Cardiac muscle cell (in vitro differentiated cells and primary cell): Measurements from ENCODE around the gene SDC3. TPM values are rescaled to one million over a fixed set of nuclear protein-coding genes. Genes with fewer than 3 reads are reported as not detected.

Experiments used
- DNase-seq, 2 donors: peaks; one replicate each; pipeline versions ENCODE4 v3.0.0 to v3.0.0-alpha.2; 2010 to 2017; ENCODE audit warnings: low read depth in 1 of 2, low spot score in 1 of 2
- H3K27ac ChIP-seq: fragments of 200-600 bp; sonication (generic); 2 replicates; pipeline ENCODE4 v1.5.1; 2016
- H3K27me3 ChIP-seq: fragments of 200-600 bp; sonication (generic); 2 replicates; pipeline ENCODE4 v1.6.0; 2016; ENCODE audit warnings: control low read depth
- H3K36me3 ChIP-seq: fragments of 200-600 bp; sonication (generic); 2 replicates; pipeline ENCODE4 v1.5.1; 2016; ENCODE audit warnings: control low read depth
- H3K4me1 ChIP-seq: fragments of 200-600 bp; sonication (generic); 2 replicates; pipeline ENCODE4 v1.8.1; 2017; ENCODE audit warnings: low read depth, mild to moderate bottlenecking, mixed run types
- H3K4me3 ChIP-seq: fragments of 200-600 bp; sonication (generic); 2 replicates; pipeline ENCODE4 v1.5.1; 2016; ENCODE audit warnings: mild to moderate bottlenecking
- H3K9me3 ChIP-seq: fragments of 200-600 bp; sonication (generic); 2 replicates; pipeline ENCODE4 v1.5.1; 2017; ENCODE audit warnings: low read depth, mild to moderate bottlenecking, control low read depth
- CTCF ChIP-seq: IDR thresholded peaks from 2 replicates; pipeline ENCODE4 v1.5.1; 2012; ENCODE audit warnings: low read depth, mild to moderate bottlenecking, low read length
- polyA plus RNA-seq: library from polyadenylated mRNA; unstranded; fragments of >200 nt; fragmentation: Nextera tagmentation; extraction: Ambion mirVana; gene quantifications from 2 replicates; pipeline ENCODE4 v1.2.1, GENCODE V29; 2016
- total RNA-seq: library from RNA; depleted of rRNA; stranded (reverse); fragments of >200 nt; gene quantifications from 2 replicates; pipeline ENCODE4 v1.2.3, GENCODE V29; 2016

The SDC3 gene
- total and polyA plus RNA-seq, 2 experiments from 2014 or later, result 85.2 to 89.2 TPM

GRCh38 chr1:30880678-30881318, 27.8 kb downstream of the SDC3 start:
- Histone ChIP-seq H3K27ac (no peak overlapping the region), H3K27me3 (no peaks in the 10 kb centered on the region), H3K36me3 (no peaks in the 10 kb centered on the region), H3K4me1 (peaks cover 2% of the 10 kb centered on the region), H3K4me3 (no peak overlapping the region), H3K9me3 (no peaks in the 10 kb centered on the region)
- no peak for TF ChIP-seq CTCF
- DNase-seq, result no peak

- Histone ChIP-seq H3K4me3 (no peak overlapping the region), H3K9me3 (no peaks in the 10 kb centered on the region), H3K27me3 (no peaks in the 10 kb centered on the region), H3K36me3 (no peaks in the 10 kb centered on the region), H3K27ac (no peak overlapping the region), H3K4me1 (no peaks in the 10 kb centered on the region)
- no peak for TF ChIP-seq CTCF
- no peak for DNase-seq
Observed at GRCh38 chr1:30879940-30880677, 28.4 kb downstream of the SDC3 start.

- H3K4me1 ChIP-seq, result no peaks in the 10 kb centered on the region
- no peak overlapping the region for H3K4me3 ChIP-seq
- H3K36me3 ChIP-seq, result no peaks in the 10 kb centered on the region
- H3K27me3 ChIP-seq, result no peaks in the 10 kb centered on the region
- DNase-seq, result no peak
- no peak overlapping the region for H3K27ac ChIP-seq
- H3K9me3 ChIP-seq, result no peaks in the 10 kb centered on the region
- no peak for TF ChIP-seq CTCF
Observed at GRCh38 chr1:30879126-30879786, 29.3 kb downstream of the SDC3 start.

- no peaks in the 10 kb centered on the region for H3K36me3 ChIP-seq
- no peaks in the 10 kb centered on the region for H3K4me1 ChIP-seq
- DNase-seq, result no peak
- H3K9me3 ChIP-seq, result no peaks in the 10 kb centered on the region
- no peaks in the 10 kb centered on the region for H3K27me3 ChIP-seq
- no peak for TF ChIP-seq CTCF
- no peak overlapping the region for H3K4me3 ChIP-seq
- H3K27ac ChIP-seq, result no peak overlapping the region
Observed at GRCh38 chr1:30878559-30878958, 30.0 kb downstream of the SDC3 start.

- Histone ChIP-seq H3K27ac (no peak overlapping the region), H3K4me1 (no peaks in the 10 kb centered on the region), H3K4me3 (no peak overlapping the region), H3K36me3 (no peaks in the 10 kb centered on the region), H3K27me3 (no peaks in the 10 kb centered on the region), H3K9me3 (no peaks in the 10 kb centered on the region)
- no peak for DNase-seq
- no peak for TF ChIP-seq CTCF
Observed at GRCh38 chr1:30878016-30878415, 30.5 kb downstream of the SDC3 start.
